Superior temporal gyrus (tissue), 1 donor: ENCODE results near the gene ADAMTSL4.

Source experiments
- DNase-seq: peaks from one replicate; pipeline ENCODE4 v3.0.0-alpha.2; 2016; ENCODE audit errors: extremely low spot score

ADAMTSL4 gene

GRCh38 chr1:150548632-150549495 lies at the start of gene ADAMTSL4:
TSS of gene ADAMTSL4 (plus strand) at chr1:150549408. CDS start at chr1:150552289, 2,881 bp downstream.
- DNase-seq, result no peak

DNA sequence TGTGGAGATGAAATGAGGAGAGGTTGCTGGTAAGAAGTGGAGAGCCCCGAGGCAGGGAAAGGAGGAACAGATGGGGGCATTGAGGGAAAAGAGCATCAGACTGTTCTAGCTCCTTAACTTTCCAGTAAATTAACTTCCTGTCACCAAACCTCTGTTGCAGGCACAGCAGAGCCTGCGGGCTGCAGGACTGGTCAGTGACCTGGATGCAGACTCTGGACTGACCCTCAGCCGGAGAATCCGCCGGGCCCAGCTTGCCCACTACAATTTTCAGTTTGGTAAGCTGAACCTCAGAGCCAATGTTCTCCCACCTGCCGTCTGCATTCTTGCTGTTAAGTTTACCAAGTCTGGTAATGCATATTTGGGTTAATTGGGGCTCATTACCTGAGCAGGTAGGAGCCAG lies 43.8 kb upstream of the ADAMTSL4 start:
- no peak for DNase-seq

DNA sequence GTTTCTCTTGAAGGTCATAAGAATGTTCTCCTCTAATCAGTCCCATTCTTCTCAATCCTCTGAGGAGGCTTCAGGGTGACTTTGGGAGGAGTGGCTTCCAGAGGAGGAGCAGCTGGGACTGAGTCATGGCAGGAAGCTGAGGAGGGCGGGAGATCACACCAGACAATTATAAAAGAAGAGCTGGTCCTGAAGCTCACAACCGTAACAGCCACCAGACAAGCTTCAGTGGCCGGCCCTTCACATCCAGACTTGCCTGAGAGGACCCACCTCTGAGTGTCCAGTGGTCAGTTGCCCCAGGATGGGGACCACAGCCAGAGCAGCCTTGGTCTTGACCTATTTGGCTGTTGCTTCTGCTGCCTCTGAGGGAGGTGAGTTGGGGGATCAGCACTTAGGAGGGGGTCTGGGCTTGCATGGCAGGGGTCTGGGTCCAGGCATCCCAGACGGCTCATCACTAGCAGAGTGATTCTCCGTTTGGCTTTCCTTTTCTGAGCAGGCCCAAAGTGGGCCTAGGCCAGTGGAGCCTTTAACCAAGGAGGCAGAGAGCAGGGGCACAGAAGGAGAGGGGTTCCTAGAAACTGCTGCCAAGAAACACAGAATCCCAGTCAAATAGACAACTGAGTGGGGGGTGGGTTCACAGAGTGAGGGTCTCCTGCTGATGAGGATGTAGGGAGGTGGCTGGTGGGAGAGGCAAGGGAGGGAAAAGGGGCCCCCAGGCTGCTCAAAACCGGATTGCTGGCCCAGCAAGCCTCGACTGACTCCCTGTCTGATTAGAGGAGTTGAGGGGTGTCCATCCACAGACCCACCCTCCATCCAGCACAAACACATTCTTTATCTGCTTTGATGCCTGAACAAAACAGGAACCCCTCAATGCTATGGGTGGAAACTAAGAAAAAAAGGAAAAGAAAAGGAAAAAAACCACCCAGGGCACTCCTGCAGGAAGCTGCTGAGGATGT lies 41.0 kb upstream of the ADAMTSL4 start, which contains the start of gene ECM1:
Gene ECM1 (plus strand): TSS at position 198 of the 953 bp plus-strand sequence. CDS start 101 bp downstream, at position 299.
- peak; percentile 29 for DNase-seq

- no peak for DNase-seq
Measured at GRCh38 chr1:150508982-150509381, 40.2 kb upstream of the ADAMTSL4 start.

DNA sequence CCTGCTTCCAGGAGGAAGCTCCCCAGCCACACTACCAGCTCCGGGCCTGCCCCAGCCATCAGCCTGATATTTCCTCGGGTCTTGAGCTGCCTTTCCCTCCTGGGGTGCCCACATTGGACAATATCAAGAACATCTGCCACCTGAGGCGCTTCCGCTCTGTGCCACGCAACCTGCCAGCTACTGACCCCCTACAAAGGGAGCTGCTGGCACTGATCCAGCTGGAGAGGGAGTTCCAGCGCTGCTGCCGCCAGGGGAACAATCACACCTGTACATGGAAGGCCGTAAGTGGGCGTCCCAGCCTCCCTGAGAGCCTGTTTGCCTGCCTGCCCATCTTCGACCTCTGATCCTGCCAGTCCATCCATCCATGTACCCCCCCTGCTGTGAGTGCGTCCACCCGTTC lies 37.7 kb upstream of the ADAMTSL4 start:
- no peak for DNase-seq

DNA sequence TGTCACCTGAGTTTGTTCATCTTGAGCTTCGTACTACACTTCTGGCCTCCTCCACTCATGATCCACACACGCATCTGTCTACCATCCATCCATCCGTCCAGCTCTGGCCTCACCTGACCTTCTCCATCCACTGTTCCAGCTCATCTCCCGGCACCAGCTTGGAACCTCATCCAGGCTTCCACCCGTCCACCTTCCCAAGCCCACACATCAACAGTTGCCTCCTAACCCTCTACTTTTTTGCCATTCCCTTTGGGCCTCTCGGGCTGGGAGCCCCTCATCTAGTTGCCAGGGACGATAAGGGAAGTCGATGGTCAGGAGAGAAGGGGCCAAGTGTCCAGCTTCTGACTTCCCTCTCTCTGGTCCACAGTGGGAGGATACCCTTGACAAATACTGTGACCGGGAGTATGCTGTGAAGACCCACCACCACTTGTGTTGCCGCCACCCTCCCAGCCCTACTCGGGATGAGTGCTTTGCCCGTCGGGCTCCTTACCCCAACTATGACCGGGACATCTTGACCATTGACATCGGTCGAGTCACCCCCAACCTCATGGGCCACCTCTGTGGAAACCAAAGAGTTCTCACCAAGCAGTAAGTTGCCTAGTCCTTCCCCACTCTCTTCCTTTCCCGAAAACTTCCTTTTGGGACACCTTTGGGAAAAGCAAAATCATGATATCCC lies 37.1 kb upstream of the ADAMTSL4 start:
- no peak for DNase-seq

GRCh38 chr1:150512846-150513245 lies 36.4 kb upstream of the ADAMTSL4 start:
- no peak for DNase-seq

DNA sequence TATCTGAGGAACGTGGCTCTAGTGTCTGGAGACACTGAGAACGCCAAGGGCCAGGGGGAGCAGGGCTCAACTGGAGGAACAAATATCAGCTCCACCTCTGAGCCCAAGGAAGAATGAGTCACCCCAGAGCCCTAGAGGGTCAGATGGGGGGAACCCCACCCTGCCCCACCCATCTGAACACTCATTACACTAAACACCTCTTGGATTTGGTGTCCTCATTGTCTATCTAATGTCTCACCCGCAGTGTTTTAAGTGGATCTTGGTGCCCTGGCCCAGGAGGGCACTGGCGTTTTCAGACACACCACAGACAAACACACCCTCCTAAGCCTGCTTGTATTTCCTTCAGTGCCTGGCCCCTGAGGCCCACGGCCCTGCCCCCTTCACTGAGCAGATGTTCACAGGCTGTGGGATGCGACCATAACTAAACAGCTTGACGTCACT lies 35.8 kb upstream of the ADAMTSL4 start:
- DNase-seq, result no peak

DNA sequence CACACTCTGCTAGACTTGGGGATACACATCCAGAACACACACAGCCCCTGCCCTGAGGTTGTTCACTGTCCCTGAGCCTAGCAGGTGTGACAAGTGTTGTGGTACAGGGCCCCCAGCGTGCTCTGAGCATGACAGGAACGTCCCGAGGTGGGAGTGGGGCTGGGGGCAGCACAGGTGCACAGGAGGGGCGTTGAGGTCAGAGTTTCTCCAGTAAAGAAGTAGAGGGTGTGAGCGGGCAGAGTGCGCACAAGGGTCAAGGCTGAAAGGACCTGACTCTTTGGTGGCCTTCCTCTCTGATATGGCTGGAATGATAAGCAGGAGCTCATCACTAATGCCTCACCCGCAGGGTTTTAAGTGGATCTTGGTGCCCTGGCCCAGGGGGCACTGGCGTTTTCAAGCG lies 34.9 kb upstream of the ADAMTSL4 start:
- no peak for DNase-seq

DNA sequence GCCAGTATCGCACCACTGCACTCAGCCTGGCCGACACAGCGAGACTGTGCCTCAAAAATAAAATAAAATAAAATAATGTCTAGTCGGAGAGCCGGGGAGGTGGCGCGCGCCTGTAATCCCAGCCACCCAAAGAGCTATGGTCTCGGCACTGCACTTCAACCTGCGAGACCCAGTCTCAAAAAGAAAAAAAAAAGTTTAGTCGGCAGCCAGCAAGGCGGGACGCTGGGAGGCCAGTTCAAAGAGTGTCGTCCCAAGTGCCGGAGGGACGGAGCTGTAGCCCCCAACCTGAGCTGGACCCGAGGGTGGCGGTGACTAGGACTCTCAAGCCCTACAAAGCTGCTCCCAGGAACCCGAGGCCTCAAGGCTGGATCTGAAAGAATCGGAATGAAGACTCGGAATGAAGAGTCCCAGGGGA lies 34.3 kb upstream of the ADAMTSL4 start:
- no peak for DNase-seq

- DNase-seq, result peak; percentile 96
Measured at GRCh38 chr1:150515328-150516049, 33.7 kb upstream of the ADAMTSL4 start, which contains the start of gene FALEC. TSS of gene FALEC (plus strand) at chr1:150515752.

DNA sequence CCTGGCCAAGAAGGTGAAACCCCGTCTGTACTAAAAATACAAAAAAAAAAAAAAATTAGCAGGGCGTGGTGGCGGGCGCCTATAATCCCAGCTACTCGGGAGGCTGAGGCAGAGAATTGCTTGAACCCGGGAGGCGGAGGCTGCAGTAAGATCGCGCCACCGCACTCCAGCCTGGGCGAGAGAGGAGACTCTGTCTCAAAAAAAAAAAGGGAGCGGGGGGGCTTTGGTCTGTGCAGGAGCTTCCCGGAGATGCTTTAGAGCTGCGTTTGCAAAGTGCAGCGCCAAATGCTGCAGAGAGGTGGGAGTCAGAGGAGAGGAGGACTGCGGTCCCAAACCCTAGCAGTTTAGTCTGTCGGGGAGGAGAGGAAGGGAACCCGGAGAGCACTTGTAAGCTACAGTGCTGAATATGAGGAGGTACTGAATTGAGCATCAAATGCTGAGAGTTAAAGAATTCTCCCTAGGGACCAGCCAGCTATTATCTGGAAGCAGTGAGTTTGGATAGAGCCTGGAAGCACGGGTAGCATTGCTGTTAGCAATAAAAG lies 33.1 kb upstream of the ADAMTSL4 start:
- DNase-seq, result peak; percentile 49

DNA sequence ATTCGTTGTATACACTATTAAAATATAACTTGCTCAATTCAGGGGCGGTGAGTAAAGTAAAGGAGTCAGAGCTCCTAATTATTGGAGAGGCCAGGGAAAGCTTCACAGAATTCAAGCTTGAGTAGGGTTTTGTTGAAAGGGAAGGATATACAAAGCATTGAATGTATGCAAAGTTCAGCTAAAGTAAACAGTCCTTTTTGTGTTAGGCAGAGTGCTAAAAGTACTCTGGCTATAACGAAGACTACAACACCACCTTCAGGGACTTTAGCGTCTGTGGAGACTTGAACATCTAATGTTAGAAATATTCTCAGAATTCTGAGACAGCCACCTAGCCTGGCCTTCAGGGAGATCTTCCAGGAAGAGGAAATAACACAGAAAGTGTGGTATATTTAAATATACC lies 32.6 kb upstream of the ADAMTSL4 start:
- DNase-seq, result peak; percentile 33

- no peak for DNase-seq
Measured at GRCh38 chr1:150521196-150521968, 27.8 kb upstream of the ADAMTSL4 start.

- no peak for DNase-seq
Measured at GRCh38 chr1:150525348-150525747, 23.9 kb upstream of the ADAMTSL4 start.

DNA sequence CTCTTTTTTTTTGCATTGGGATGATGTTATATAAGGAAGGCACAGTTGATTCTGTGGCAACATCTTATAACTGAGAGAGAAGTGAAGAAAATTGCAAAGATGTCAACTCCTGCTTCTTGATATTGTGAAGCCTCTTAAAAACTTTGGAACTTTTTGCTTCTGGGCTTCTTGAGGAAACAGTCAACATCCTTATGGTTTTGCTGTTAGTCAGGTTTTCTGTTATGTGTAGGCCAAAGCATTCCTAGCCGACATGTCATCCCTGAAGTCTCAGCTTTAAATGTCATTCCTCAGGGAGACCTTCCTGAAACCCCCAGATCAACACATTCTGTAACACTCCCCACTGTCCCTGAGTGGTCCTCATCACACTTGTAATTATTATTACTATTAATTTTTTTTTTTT lies 21.0 kb upstream of the ADAMTSL4 start:
- no peak for DNase-seq

DNA sequence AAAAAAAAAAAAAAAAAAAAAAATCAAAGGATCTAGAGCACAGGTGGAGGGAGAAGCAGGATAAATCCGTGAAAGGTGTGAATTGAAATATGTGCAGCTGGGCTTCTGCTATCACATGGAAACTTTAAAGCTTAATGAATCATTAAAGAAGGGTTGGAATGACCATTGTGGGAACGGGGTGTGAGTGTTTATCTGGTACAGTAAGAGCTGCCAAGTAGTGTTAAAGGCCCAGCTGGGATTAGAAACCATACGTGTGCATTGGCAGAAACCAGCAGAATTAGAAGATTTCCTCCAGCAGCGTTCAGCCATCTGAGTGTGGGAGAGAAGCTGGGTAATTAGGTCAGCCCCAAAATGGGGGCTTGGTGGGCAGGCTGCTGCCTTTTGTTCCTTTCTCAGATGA lies 20.2 kb upstream of the ADAMTSL4 start:
- DNase-seq, result no peak

DNA sequence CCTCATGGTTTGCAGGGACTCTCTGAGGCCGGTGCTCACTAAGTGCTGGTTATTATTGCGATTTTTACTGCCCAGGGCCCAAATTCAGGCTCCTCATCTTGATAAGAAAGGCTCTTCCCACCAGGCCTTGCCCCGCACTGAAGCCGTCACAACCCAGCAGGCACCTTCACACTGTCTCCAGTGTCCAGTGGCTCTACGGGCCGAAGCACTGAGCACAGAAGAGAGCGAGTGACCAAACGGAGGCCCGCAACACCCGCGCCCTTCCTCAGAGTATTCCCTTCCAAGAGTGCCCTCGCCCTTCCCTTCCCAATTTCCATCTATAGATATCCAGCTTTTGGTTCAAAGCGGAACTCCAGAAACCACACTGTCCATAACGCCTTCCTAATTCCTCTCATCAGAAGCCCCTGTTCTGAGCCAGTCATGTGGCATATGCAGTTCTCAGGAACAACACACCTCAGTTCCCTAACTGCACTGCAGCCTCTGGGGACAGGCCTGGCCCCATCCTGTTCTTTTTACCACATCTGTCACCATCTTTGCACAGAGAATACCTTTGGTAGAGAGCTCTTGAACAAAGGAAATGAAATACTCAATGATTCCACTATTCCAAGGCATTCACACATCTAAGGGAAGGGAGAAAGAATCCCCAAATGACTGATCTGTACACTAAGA lies 18.6 kb upstream of the ADAMTSL4 start:
- no peak for DNase-seq

GRCh38 chr1:150532860-150533259 lies 16.3 kb upstream of the ADAMTSL4 start:
- no peak for DNase-seq
